NT2/D1 (cell line): Measurements from ENCODE around the gene PTK6.
A peak's percentile ranks its signal among the peaks of the same experiment; 100 is the strongest.

ENCODE experiments used
- DNase-seq: peaks from one replicate; pipeline ENCODE4 v3.0.0-alpha.2; 2011; ENCODE audit warnings: low read depth, low spot score
- H3K27me3 ChIP-seq: 2 replicates; pipeline ENCODE4 v1.6.0; 2011; ENCODE audit warnings: mild to moderate bottlenecking; ENCODE audit not compliant: insufficient read length, insufficient read depth
- H3K36me3 ChIP-seq: 2 replicates; pipeline ENCODE4 v1.6.1; 2011; ENCODE audit warnings: mild to moderate bottlenecking, low read length, mixed read lengths; ENCODE audit not compliant: insufficient read depth, insufficient read length
- H3K4me1 ChIP-seq: 2 replicates; pipeline ENCODE4 v1.5.1; 2011; ENCODE audit not compliant: insufficient read depth, insufficient read length
- H3K4me3 ChIP-seq: 2 replicates; pipeline ENCODE4 v1.5.1; 2011; ENCODE audit warnings: low read depth; ENCODE audit not compliant: insufficient read length
- H3K9ac ChIP-seq: 2 replicates; pipeline ENCODE4 v1.6.0; 2011; ENCODE audit warnings: low read depth; ENCODE audit not compliant: insufficient read length
- H3K9me3 ChIP-seq: 2 replicates; pipeline ENCODE4 v1.5.1; 2011; ENCODE audit warnings: mild to moderate bottlenecking, low read length; ENCODE audit not compliant: insufficient read depth
- SUZ12 ChIP-seq: IDR thresholded peaks from 2 replicates; pipeline ENCODE4 v1.6.1; 2011; ENCODE audit not compliant: insufficient read length, insufficient read depth; ENCODE audit errors: extremely low read depth
- YY1 ChIP-seq: IDR thresholded peaks from 2 replicates; pipeline ENCODE4 v1.6.1; 2011; ENCODE audit not compliant: insufficient read length, insufficient read depth
- ZNF274 ChIP-seq: IDR thresholded peaks from 2 replicates; pipeline ENCODE4 v1.6.1; 2011; ENCODE audit warnings: mild to moderate bottlenecking, low read depth, low read length

The PTK6 gene

GRCh38 chr20:63553251-63553932 lies 16.2 kb upstream of the PTK6 start:
- H3K27me3 ChIP-seq, result no peaks in the 10 kb centered on the region
- peak overlapping the region; percentile 85 for H3K9ac ChIP-seq
- H3K36me3 ChIP-seq, result peaks cover 9% of the 10 kb centered on the region
- TF ChIP-seq ZNF274 (no peak), SUZ12 (no peak), YY1 (no peak)
- peaks cover 51% of the 10 kb centered on the region for H3K4me1 ChIP-seq
- H3K9me3 ChIP-seq, result no peaks in the 10 kb centered on the region
- peak; percentile 94 for DNase-seq
- H3K4me3 ChIP-seq, result peak overlapping the region; percentile 75

DNA sequence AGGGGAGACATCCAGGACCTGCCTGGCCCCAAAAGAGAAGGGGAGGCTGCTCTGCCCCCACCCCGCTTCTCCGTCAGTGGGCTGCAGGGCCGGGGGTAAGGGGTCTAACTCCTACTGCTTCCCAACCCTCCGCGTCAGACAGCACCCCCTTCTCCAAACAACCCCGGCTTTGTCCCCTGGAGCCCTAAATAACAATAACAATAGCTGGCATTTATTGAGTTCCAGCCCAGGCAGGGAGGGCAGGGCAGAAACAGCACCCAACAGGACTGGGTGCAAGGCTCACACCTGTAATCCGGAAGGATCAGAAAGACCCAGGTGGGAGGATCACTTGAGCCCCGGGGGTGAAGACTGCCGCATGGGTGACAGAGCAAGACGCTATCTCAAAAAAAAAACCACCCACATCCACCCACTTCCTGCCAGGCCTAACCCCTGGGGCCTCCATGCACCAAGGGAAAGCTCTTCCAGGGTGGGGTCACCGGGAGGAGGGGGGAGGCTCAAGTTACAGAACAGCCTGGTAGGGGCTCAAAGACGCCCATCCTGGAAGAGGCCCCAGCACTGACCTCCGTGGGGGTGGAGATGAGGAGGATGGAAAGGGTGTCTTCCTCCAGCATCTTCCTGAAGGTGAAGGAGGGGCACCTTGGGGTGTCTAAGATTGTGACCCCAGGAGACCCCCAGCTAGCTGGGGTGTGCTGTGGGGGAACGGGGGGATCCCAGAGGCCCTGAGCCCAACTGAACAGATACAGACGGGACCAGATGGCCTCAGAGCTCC lies 15.5 kb upstream of the PTK6 start:
- H3K27me3 ChIP-seq, result no peaks in the 10 kb centered on the region
- H3K4me3 ChIP-seq, result peak overlapping the region; percentile 34

GRCh38 chr20:63551068-63551467 lies 13.9 kb upstream of the PTK6 start:
- no peak for DNase-seq
- Histone ChIP-seq H3K4me3 (no peak overlapping the region), H3K9ac (no peak overlapping the region), H3K27me3 (no peaks in the 10 kb centered on the region), H3K36me3 (peaks cover 5% of the 10 kb centered on the region), H3K9me3 (no peaks in the 10 kb centered on the region), H3K4me1 (peaks cover 59% of the 10 kb centered on the region)
- TF ChIP-seq ZNF274 (no peak), SUZ12 (no peak), YY1 (no peak)

More for the DNA sequence above, 15.5 kb upstream of the PTK6 start:
- Histone ChIP-seq H3K36me3 (peaks cover 9% of the 10 kb centered on the region), H3K9ac (peak overlapping the region; percentile 71), H3K9me3 (no peaks in the 10 kb centered on the region), H3K4me1 (peaks cover 58% of the 10 kb centered on the region)
- no peak for TF ChIP-seq YY1
- no peak for TF ChIP-seq ZNF274
- TF ChIP-seq SUZ12, result no peak
- no peak for DNase-seq

GRCh38 chr20:63549679-63550282 lies 12.6 kb upstream of the PTK6 start:
- Histone ChIP-seq H3K9me3 (no peaks in the 10 kb centered on the region), H3K27me3 (no peaks in the 10 kb centered on the region), H3K4me3 (no peak overlapping the region), H3K9ac (no peak overlapping the region), H3K36me3 (no peaks in the 10 kb centered on the region), H3K4me1 (peaks cover 57% of the 10 kb centered on the region)
- DNase-seq, result no peak
- TF ChIP-seq ZNF274, result no peak
- TF ChIP-seq SUZ12, result no peak
- no peak for TF ChIP-seq YY1

GRCh38 chr20:63549019-63549418 lies 11.8 kb upstream of the PTK6 start:
- DNase-seq, result no peak
- Histone ChIP-seq H3K4me1 (peaks cover 54% of the 10 kb centered on the region), H3K9me3 (no peaks in the 10 kb centered on the region), H3K9ac (peak overlapping the region; percentile 1), H3K36me3 (no peaks in the 10 kb centered on the region), H3K27me3 (no peaks in the 10 kb centered on the region), H3K4me3 (no peak overlapping the region)
- no peak for TF ChIP-seq SUZ12
- TF ChIP-seq YY1, result no peak
- no peak for TF ChIP-seq ZNF274

GRCh38 chr20:63548542-63548941 lies 11.4 kb upstream of the PTK6 start:
- Histone ChIP-seq H3K27me3 (no peaks in the 10 kb centered on the region), H3K4me1 (peaks cover 54% of the 10 kb centered on the region), H3K4me3 (no peak overlapping the region), H3K9ac (peak overlapping the region; percentile 62), H3K36me3 (no peaks in the 10 kb centered on the region), H3K9me3 (no peaks in the 10 kb centered on the region)
- no peak for TF ChIP-seq ZNF274
- no peak for TF ChIP-seq YY1
- no peak for TF ChIP-seq SUZ12
- no peak for DNase-seq

DNA sequence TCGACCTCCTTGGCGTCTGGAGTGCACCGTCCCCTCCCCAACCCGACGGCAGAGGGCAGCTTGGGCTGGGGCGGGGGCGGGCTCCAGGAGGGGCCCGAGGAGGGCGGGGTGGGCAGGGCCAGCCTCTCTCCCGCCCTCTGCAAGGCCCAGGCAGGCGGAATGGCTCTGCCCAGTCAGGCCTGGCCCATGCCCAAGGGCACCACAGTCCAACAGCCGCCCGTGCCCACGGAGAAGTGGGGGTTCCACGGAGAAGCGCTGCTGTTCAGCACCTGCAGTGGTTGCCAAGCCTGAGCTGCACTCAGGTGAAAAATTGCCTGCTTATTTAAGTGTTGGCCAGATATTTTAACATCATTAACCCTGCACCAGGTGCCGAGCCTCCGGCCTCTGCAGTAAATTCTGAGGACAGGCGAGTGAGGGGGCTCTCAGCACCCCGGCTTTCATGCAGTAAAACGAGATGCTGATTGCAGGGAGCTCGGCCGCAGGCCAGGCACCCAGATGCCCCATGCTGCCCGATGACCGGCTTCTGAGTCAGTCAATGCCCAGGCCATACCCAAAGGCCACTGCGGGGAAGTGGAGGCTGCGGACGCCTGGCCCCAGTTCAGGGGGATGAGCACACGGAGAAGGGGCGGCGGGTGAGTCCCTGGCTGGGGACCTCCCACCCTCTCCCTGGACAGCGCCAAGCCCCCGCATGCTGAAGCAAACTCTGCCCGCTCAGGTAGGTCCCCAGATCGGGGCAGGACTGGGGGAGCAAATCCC lies 10.7 kb upstream of the PTK6 start, which contains the start of gene SRMS:
Gene SRMS (minus strand): TSS at position 25 of the 756 bp plus-strand sequence. CDS start 286 bp downstream, outside the sequence.
- H3K4me3 ChIP-seq, result no peak within 1 kb of the TSS
- no peak for DNase-seq
- H3K9me3 ChIP-seq, result no peaks in the 10 kb centered on the region
- H3K9ac ChIP-seq, result peak within 1 kb of the TSS; percentile 62
- TF ChIP-seq SUZ12 (no peak), YY1 (no peak), ZNF274 (no peak)
- H3K27me3 ChIP-seq, result no peaks in the 10 kb centered on the region
- H3K36me3 ChIP-seq, result no peaks in the 10 kb centered on the region
- H3K4me1 ChIP-seq, result peaks cover 55% of the 10 kb centered on the region
